BLaER1 (cell line): ENCODE data around the gene ARSJ.

ENCODE experiments used
- H3K27ac ChIP-seq: shearing (Covaris generic); formaldehyde crosslinking; 2 replicates; pipeline ENCODE4 v1.8.1; 2022
- H3K27me3 ChIP-seq: shearing (Covaris generic); formaldehyde crosslinking; 2 replicates; pipeline ENCODE4 v1.8.1; 2022
- H3K36me3 ChIP-seq: shearing (Covaris generic); formaldehyde crosslinking; 2 replicates; pipeline ENCODE4 v1.8.1; 2022
- H3K4me1 ChIP-seq: shearing (Covaris generic); formaldehyde crosslinking; 2 replicates; pipeline ENCODE4 v1.8.1; 2022
- H3K4me2 ChIP-seq: shearing (Covaris generic); formaldehyde crosslinking; 2 replicates; pipeline ENCODE4 v1.8.1; 2022
- H3K4me3 ChIP-seq: shearing (Covaris generic); formaldehyde crosslinking; 2 replicates; pipeline ENCODE4 v1.8.1; 2022
- H3K9ac ChIP-seq: shearing (Covaris generic); formaldehyde crosslinking; 2 replicates; pipeline ENCODE4 v1.8.1; 2022
- H3K9me3 ChIP-seq: shearing (Covaris generic); formaldehyde crosslinking; 2 replicates; pipeline ENCODE4 v1.8.1; 2022
- H4K20me1 ChIP-seq: shearing (Covaris generic); formaldehyde crosslinking; 2 replicates; pipeline ENCODE4 v1.8.1; 2022
- Cebpa-rat ChIP-seq: shearing (Covaris generic); IDR thresholded peaks from 2 replicates; pipeline ENCODE4 v1.8.1; 2022

The ARSJ gene

GRCh38 chr4:113907559-113907958, 71.9 kb downstream of the ARSJ start:
- Histone ChIP-seq H3K4me2 (no peak overlapping the region), H3K36me3 (no peaks in the 10 kb centered on the region), H3K4me1 (no peaks in the 10 kb centered on the region), H3K9ac (no peak overlapping the region), H3K27ac (no peak overlapping the region), H3K9me3 (no peaks in the 10 kb centered on the region), H4K20me1 (no peaks in the 10 kb centered on the region), H3K27me3 (no peaks in the 10 kb centered on the region), H3K4me3 (no peak overlapping the region)
- no peak for TF ChIP-seq Cebpa-rat

DNA sequence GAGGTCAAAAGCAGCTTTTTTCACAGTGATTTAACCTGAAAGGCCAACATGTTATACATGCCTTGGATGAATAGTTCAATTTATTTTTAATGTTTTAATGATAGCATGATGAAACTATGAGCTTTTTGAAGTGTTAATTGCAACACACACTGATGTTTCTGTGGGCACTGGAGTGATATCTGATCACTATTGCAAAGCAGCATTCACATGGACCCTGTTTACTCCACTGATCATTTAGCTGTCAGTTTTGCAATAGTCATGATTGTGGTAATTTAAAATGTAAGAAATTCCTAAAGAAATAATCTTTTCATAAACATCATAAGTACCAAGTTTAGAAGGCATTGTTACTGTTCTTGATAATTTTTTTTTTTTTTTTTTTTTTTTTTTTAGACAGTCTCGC, 74.1 kb downstream of the ARSJ start:
- TF ChIP-seq Cebpa-rat, result no peak
- H3K27me3 ChIP-seq, result no peaks in the 10 kb centered on the region

DNA sequence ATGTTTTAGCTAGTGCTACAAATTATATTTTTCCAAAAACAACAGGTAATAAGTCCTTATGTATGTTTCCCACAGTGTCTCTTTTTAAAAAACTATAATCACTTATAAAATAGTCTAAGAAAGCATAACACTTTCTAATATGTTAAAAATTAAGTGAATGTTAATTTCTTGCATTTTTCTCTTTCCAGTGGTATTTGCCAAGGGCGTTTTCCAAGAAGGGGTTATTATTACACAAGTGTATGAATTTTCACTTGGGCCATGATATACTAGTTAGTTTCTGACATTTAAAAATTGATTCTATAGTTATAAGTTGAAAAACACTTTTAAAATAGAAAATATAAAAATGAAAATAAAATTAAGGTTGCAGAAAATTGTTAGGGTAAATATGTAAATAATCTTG, 74.6 kb downstream of the ARSJ start:
- no peaks in the 10 kb centered on the region for H3K36me3 ChIP-seq
- no peak for TF ChIP-seq Cebpa-rat
- H3K4me1 ChIP-seq, result no peaks in the 10 kb centered on the region
- H3K27me3 ChIP-seq, result no peaks in the 10 kb centered on the region
- no peak overlapping the region for H3K27ac ChIP-seq
- H3K4me3 ChIP-seq, result no peak overlapping the region
- no peaks in the 10 kb centered on the region for H3K9me3 ChIP-seq
- H3K9ac ChIP-seq, result no peak overlapping the region
- no peak overlapping the region for H3K4me2 ChIP-seq
- no peaks in the 10 kb centered on the region for H4K20me1 ChIP-seq

More for the DNA sequence above, 74.1 kb downstream of the ARSJ start:
- Histone ChIP-seq H4K20me1 (no peaks in the 10 kb centered on the region), H3K36me3 (no peaks in the 10 kb centered on the region), H3K4me1 (no peaks in the 10 kb centered on the region), H3K9me3 (no peaks in the 10 kb centered on the region), H3K4me2 (no peak overlapping the region), H3K9ac (no peak overlapping the region), H3K27ac (no peak overlapping the region), H3K4me3 (no peak overlapping the region)

DNA sequence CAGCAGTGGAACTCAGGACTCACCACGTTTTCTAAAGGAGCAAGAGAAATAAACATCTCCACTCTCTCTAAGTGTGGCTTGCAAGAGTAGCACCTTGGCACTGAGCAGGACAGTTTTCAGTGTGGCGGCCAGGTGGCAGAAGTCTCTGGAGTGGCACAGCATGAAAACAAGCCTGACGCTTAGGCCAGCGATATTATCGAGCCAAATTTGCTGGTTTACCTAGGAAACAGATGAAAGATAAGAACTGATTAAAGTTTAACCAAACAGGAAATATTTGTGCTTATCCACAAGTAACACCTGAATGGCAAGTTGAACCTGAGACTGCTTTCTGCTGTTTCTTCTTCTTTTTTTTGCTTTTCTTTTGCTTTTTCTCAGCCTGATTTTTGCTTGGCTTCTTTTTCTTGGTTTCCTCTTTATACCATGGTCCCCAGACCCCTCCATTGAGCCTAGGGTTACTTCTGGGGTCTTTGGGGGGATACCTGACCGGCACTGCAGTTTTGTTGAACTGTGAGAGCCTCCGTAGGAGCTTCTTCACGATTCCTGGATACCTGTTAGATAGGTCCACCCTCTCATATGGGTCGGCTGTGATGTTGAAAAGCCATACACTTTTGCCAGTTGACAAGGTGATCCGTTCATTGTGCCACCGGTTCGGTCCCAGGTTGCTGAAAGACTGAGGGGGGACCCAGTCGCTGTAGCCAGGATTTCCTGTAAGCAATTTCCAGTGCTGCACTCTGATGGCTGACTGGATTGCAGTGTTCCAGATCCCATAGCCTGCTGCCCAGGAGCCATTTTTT, 77.3 kb downstream of the ARSJ start:
- H3K4me2 ChIP-seq, result no peak overlapping the region
- TF ChIP-seq Cebpa-rat, result no peak
- H3K4me3 ChIP-seq, result no peak overlapping the region
- no peaks in the 10 kb centered on the region for H4K20me1 ChIP-seq
- H3K27ac ChIP-seq, result no peak overlapping the region
- H3K36me3 ChIP-seq, result no peaks in the 10 kb centered on the region
- no peak overlapping the region for H3K9ac ChIP-seq
- H3K9me3 ChIP-seq, result no peaks in the 10 kb centered on the region
- peaks cover 6% of the 10 kb centered on the region for H3K4me1 ChIP-seq
- H3K27me3 ChIP-seq, result no peaks in the 10 kb centered on the region

DNA sequence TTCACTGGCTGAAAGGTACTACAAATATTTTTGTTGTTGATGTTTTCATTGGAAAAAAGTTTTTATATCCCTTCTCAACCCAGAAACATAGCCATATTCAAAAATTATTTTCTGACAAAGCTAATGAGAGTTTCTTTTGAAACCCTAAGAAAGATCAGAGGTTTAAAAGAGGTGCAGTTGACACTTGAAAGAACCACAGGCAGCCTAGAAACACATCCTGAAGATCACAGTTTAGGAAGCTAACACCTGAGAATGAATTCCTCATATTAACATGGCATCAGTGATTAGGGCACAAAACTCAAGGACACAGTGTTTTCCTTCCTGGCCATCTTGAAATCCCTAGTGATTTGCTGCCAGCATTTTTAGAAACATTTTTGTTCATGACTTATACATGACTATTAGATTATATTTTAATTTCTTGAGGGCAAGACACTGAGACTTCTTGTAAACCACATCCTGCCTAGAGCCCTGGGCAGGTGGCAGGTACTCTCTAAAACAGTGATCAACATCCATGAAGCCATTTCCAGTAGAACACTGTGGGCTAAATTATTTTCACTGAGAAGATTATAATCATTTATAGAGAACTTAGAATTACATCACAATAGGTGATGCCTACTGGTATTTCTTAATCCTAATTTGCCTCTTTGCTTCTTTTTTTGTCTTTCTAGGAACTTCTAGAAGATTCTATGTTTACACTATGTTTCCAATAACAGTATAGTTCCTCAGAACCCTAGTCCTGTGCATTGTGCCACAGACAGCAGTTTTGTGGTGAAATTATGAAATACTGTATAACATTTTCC, 80.0 kb downstream of the ARSJ start:
- Histone ChIP-seq H3K4me3 (no peak overlapping the region), H3K9ac (no peak overlapping the region), H3K27me3 (no peaks in the 10 kb centered on the region), H3K4me1 (peaks cover 6% of the 10 kb centered on the region), H3K36me3 (no peaks in the 10 kb centered on the region), H3K9me3 (no peaks in the 10 kb centered on the region), H3K27ac (no peak overlapping the region), H3K4me2 (no peak overlapping the region), H4K20me1 (no peaks in the 10 kb centered on the region)
- no peak for TF ChIP-seq Cebpa-rat

DNA sequence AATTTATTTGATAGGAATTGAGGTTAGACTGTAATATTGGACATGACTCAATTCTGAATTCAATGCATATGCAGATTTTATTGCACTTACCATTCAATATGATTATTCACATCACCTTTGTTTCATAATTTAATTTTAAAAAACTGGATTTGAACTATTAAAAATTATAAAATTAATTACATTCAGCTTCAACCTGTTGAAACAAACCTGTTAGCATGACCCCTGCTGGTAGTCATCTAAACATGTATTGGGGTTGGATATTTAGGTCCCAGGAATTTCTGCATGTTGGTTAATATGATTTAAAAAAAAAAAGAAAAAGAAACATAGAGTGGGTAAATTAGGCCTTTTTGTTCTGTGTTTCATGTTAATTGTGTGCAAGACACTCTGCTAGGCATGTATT, 85.9 kb downstream of the ARSJ start:
- H4K20me1 ChIP-seq, result no peaks in the 10 kb centered on the region
- no peak overlapping the region for H3K9ac ChIP-seq
- H3K36me3 ChIP-seq, result no peaks in the 10 kb centered on the region
- no peak overlapping the region for H3K4me2 ChIP-seq
- no peak overlapping the region for H3K27ac ChIP-seq
- no peaks in the 10 kb centered on the region for H3K27me3 ChIP-seq
- peaks cover 10% of the 10 kb centered on the region for H3K9me3 ChIP-seq
- no peak for TF ChIP-seq Cebpa-rat
- H3K4me3 ChIP-seq, result no peak overlapping the region
- no peaks in the 10 kb centered on the region for H3K4me1 ChIP-seq

GRCh38 chr4:113888006-113888405, 91.4 kb downstream of the ARSJ start:
- Histone ChIP-seq H3K9ac (no peak overlapping the region), H4K20me1 (no peaks in the 10 kb centered on the region), H3K4me3 (no peak overlapping the region), H3K36me3 (no peaks in the 10 kb centered on the region), H3K27ac (no peak overlapping the region), H3K27me3 (no peaks in the 10 kb centered on the region), H3K4me1 (no peaks in the 10 kb centered on the region), H3K4me2 (no peak overlapping the region), H3K9me3 (peaks cover 10% of the 10 kb centered on the region)
- no peak for TF ChIP-seq Cebpa-rat

DNA sequence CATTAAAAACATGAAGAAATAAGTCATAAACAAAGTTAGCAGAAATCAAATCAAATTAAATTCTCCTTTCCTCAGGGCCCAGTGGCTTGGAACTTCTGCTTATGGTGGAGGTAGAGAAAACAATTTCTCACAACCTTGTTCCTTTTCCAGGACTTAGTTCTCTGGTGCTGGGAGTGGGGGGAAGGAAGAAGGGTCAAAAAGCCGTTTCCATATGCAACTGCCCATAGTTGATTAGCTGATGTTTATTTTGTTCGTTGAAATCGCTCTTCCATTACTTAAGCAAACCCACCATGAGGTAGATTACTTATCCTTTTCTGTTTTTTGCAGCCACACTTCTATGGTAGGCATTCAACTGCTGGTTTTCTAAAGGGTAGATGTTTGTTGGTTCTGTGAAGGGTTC, 94.2 kb downstream of the ARSJ start:
- no peak overlapping the region for H3K4me2 ChIP-seq
- H3K4me3 ChIP-seq, result no peak overlapping the region
- no peak overlapping the region for H3K9ac ChIP-seq
- TF ChIP-seq Cebpa-rat, result no peak
- no peaks in the 10 kb centered on the region for H3K36me3 ChIP-seq
- H3K4me1 ChIP-seq, result no peaks in the 10 kb centered on the region
- no peaks in the 10 kb centered on the region for H4K20me1 ChIP-seq
- peaks cover 10% of the 10 kb centered on the region for H3K9me3 ChIP-seq
- H3K27me3 ChIP-seq, result no peaks in the 10 kb centered on the region
- H3K27ac ChIP-seq, result no peak overlapping the region

- TF ChIP-seq Cebpa-rat, result no peak
- Histone ChIP-seq H3K4me1 (no peaks in the 10 kb centered on the region), H3K36me3 (no peaks in the 10 kb centered on the region), H3K9ac (no peak overlapping the region), H3K4me2 (no peak overlapping the region), H4K20me1 (no peaks in the 10 kb centered on the region), H3K4me3 (no peak overlapping the region), H3K27me3 (no peaks in the 10 kb centered on the region), H3K27ac (no peak overlapping the region), H3K9me3 (peaks cover 4% of the 10 kb centered on the region; the same call in 1 of the 2 replicates)
These were observed 94.8 kb downstream of the ARSJ start for GRCh38 chr4:113884655-113885054.

- Histone ChIP-seq H3K4me2 (no peak overlapping the region), H3K4me1 (no peaks in the 10 kb centered on the region), H3K27ac (no peak overlapping the region), H3K9ac (no peak overlapping the region), H4K20me1 (no peaks in the 10 kb centered on the region), H3K36me3 (no peaks in the 10 kb centered on the region), H3K9me3 (no peaks in the 10 kb centered on the region), H3K4me3 (no peak overlapping the region), H3K27me3 (no peaks in the 10 kb centered on the region)
- no peak for TF ChIP-seq Cebpa-rat
These were observed 96.8 kb downstream of the ARSJ start for GRCh38 chr4:113882668-113883067.
